Mesendoderm (in vitro differentiated cells): Measurements from ENCODE around the gene FAM135A.

Experiments
- DNase-seq: peaks from one replicate; pipeline ENCODE4 v3.0.0; 2013
- H2AK5ac ChIP-seq: 2 replicates; pipeline ENCODE4 v1.6.1; 2013; ENCODE audit warnings: low read length, inconsistent platforms
- H2BK120ac ChIP-seq: 2 replicates; pipeline ENCODE4 v1.6.1; 2013; ENCODE audit warnings: low read depth, mild to moderate bottlenecking, low read length, moderate library complexity, mixed read lengths
- H2BK15ac ChIP-seq: replicated peaks from 2 replicates; pipeline ENCODE4 v1.6.1; 2013; ENCODE audit warnings: low read depth, mild to moderate bottlenecking, moderate library complexity
- H2BK5ac ChIP-seq: 2 replicates; pipeline ENCODE4 v1.6.1; 2013; ENCODE audit warnings: low read length, inconsistent platforms
- H3K18ac ChIP-seq: 2 replicates; pipeline ENCODE4 v1.6.1; 2013; ENCODE audit warnings: mild to moderate bottlenecking, low read length, mixed read lengths
- H3K23ac ChIP-seq: one replicate; pipeline ENCODE4 v1.6.1; 2013; ENCODE audit warnings: low read length
- H3K27ac ChIP-seq: 2 replicates; pipeline ENCODE4 v1.5.1; 2013; ENCODE audit warnings: low read depth, mild to moderate bottlenecking, inconsistent platforms, low read length, moderate library complexity
- H3K27me3 ChIP-seq: 2 replicates; pipeline ENCODE4 v1.6.1; 2013; ENCODE audit warnings: low read length, control low read depth, mild to moderate bottlenecking, inconsistent platforms; ENCODE audit not compliant: insufficient read depth, poor library complexity
- H3K36me3 ChIP-seq: 2 replicates; pipeline ENCODE4 v1.6.1; 2013; ENCODE audit warnings: low read length, inconsistent platforms; ENCODE audit not compliant: control insufficient read depth, insufficient read depth
- H3K4ac ChIP-seq: one replicate; pipeline ENCODE4 v1.6.1; 2013; ENCODE audit warnings: low read depth, mild to moderate bottlenecking, low read length, moderate library complexity
- H3K4me1 ChIP-seq: 2 replicates; pipeline ENCODE4 v1.6.1; 2013; ENCODE audit warnings: low read depth, low read length, inconsistent platforms; ENCODE audit not compliant: control insufficient read depth
- H3K4me2 ChIP-seq: 2 replicates; pipeline ENCODE4 v1.6.1; 2013; ENCODE audit warnings: low read length
- H3K4me3 ChIP-seq: 2 replicates; pipeline ENCODE4 v1.5.1; 2013; ENCODE audit warnings: mild to moderate bottlenecking, low read length
- H3K56ac ChIP-seq: one replicate; pipeline ENCODE4 v1.6.1; 2013; ENCODE audit warnings: low read length
- H3K79me1 ChIP-seq: 2 replicates; pipeline ENCODE4 v1.6.1; 2013; ENCODE audit warnings: low read length, inconsistent platforms
- H3K79me2 ChIP-seq: 2 replicates; pipeline ENCODE4 v1.6.1; 2013; ENCODE audit warnings: mild to moderate bottlenecking, low read length; ENCODE audit not compliant: control insufficient read depth, insufficient read depth
- H3K9ac ChIP-seq: 2 replicates; pipeline ENCODE4 v1.6.1; 2013; ENCODE audit warnings: low read length, inconsistent platforms
- H4K5ac ChIP-seq: one replicate; pipeline ENCODE4 v1.6.1; 2013; ENCODE audit warnings: low read length
- H4K8ac ChIP-seq: one replicate; pipeline ENCODE4 v1.6.1; 2013; ENCODE audit warnings: low read depth, mild to moderate bottlenecking, control low read depth, low read length, moderate library complexity
- WGBS: extraction: QIAGEN DNeasy Blood & Tissue Kit; methylation state at CpG from one replicate; pipeline ENCODE4 v1.1.7; 2013; ENCODE audit warnings: low lambda C conversion rate, missing lambda C conversion rate; ENCODE audit not compliant: insufficient coverage; ENCODE audit errors: extremely low coverage; 5-methylcytosine and 5-hydroxymethylcytosine counted together

Gene FAM135A

GRCh38 chr6:70537266-70537665, 124.0 kb downstream of the FAM135A start:
- H4K5ac ChIP-seq, result no peak overlapping the region
- no peaks in the 10 kb centered on the region for H3K4me1 ChIP-seq
- H3K4ac ChIP-seq, result no peak overlapping the region
- H3K9ac ChIP-seq, result no peak overlapping the region
- no peak overlapping the region for H3K27ac ChIP-seq
- H3K79me1 ChIP-seq, result no peaks in the 10 kb centered on the region
- H3K23ac ChIP-seq, result no peak overlapping the region
- H3K36me3 ChIP-seq, result no peaks in the 10 kb centered on the region
- H3K79me2 ChIP-seq, result no peaks in the 10 kb centered on the region
- H3K18ac ChIP-seq, result no peak overlapping the region
- H2BK15ac ChIP-seq, result no peak overlapping the region
- no peak overlapping the region for H2BK5ac ChIP-seq
- no peak overlapping the region for H3K56ac ChIP-seq
- DNase-seq, result no peak
- WGBS, result no CpG with 5 or more reads among the region's 1 CpG
- no peak overlapping the region for H3K4me3 ChIP-seq
- no peak overlapping the region for H2AK5ac ChIP-seq
- no peak overlapping the region for H4K8ac ChIP-seq
- H3K4me2 ChIP-seq, result no peak overlapping the region
- H2BK120ac ChIP-seq, result no peak overlapping the region
- no peaks in the 10 kb centered on the region for H3K27me3 ChIP-seq

GRCh38 chr6:70538376-70538775, 125.1 kb downstream of the FAM135A start:
- WGBS, result no CpG with 5 or more reads among the region's 1 CpG
- H3K4me2 ChIP-seq, result no peak overlapping the region
- no peak overlapping the region for H2BK15ac ChIP-seq
- no peak overlapping the region for H3K23ac ChIP-seq
- no peak overlapping the region for H4K5ac ChIP-seq
- no peak overlapping the region for H3K4me3 ChIP-seq
- no peak overlapping the region for H3K56ac ChIP-seq
- H3K4me1 ChIP-seq, result no peaks in the 10 kb centered on the region
- H3K27me3 ChIP-seq, result no peaks in the 10 kb centered on the region
- H3K9ac ChIP-seq, result no peak overlapping the region
- no peaks in the 10 kb centered on the region for H3K79me1 ChIP-seq
- no peak overlapping the region for H3K18ac ChIP-seq
- no peak overlapping the region for H4K8ac ChIP-seq
- H3K36me3 ChIP-seq, result no peaks in the 10 kb centered on the region
- no peak overlapping the region for H2BK120ac ChIP-seq
- no peak overlapping the region for H3K27ac ChIP-seq
- no peaks in the 10 kb centered on the region for H3K79me2 ChIP-seq
- H3K4ac ChIP-seq, result no peak overlapping the region
- no peak overlapping the region for H2BK5ac ChIP-seq
- no peak overlapping the region for H2AK5ac ChIP-seq
- DNase-seq, result no peak

- no peak overlapping the region for H3K4ac ChIP-seq
- no peak overlapping the region for H3K9ac ChIP-seq
- H2BK15ac ChIP-seq, result no peak overlapping the region
- no peak overlapping the region for H3K27ac ChIP-seq
- H2BK120ac ChIP-seq, result no peak overlapping the region
- H3K18ac ChIP-seq, result no peak overlapping the region
- H4K5ac ChIP-seq, result no peak overlapping the region
- H3K79me1 ChIP-seq, result no peaks in the 10 kb centered on the region
- H3K56ac ChIP-seq, result no peak overlapping the region
- no peak overlapping the region for H3K4me2 ChIP-seq
- peak; percentile 35 for DNase-seq
- H2AK5ac ChIP-seq, result no peak overlapping the region
- no peak overlapping the region for H2BK5ac ChIP-seq
- no peak overlapping the region for H3K23ac ChIP-seq
- H4K8ac ChIP-seq, result no peak overlapping the region
- no peaks in the 10 kb centered on the region for H3K79me2 ChIP-seq
- H3K4me1 ChIP-seq, result no peaks in the 10 kb centered on the region
- H3K36me3 ChIP-seq, result no peaks in the 10 kb centered on the region
- no peaks in the 10 kb centered on the region for H3K27me3 ChIP-seq
- H3K4me3 ChIP-seq, result no peak overlapping the region
Measured at GRCh38 chr6:70547313-70547712, 134.0 kb downstream of the FAM135A start.

GRCh38 chr6:70547905-70548304, 134.6 kb downstream of the FAM135A start:
- Histone ChIP-seq H3K9ac (no peak overlapping the region), H3K79me1 (no peaks in the 10 kb centered on the region), H3K27ac (no peak overlapping the region), H3K4me3 (no peak overlapping the region), H3K36me3 (no peaks in the 10 kb centered on the region), H3K27me3 (no peaks in the 10 kb centered on the region), H2BK120ac (no peak overlapping the region), H4K5ac (no peak overlapping the region), H4K8ac (no peak overlapping the region), H3K18ac (no peak overlapping the region), H3K4me2 (no peak overlapping the region), H3K56ac (no peak overlapping the region), H2BK5ac (no peak overlapping the region), H3K4me1 (no peaks in the 10 kb centered on the region), H2AK5ac (no peak overlapping the region), H2BK15ac (no peak overlapping the region), H3K4ac (no peak overlapping the region), H3K79me2 (no peaks in the 10 kb centered on the region), H3K23ac (no peak overlapping the region)
- DNase-seq, result no peak
- WGBS, result no CpG with 5 or more reads among the region's 3 CpGs

GRCh38 chr6:70549327-70549726, 136.0 kb downstream of the FAM135A start:
- Histone ChIP-seq H3K23ac (no peak overlapping the region), H3K4ac (no peak overlapping the region)
- DNase-seq, result no peak

GRCh38 chr6:70551566-70551965, 138.3 kb downstream of the FAM135A start:
- DNase-seq, result peak; percentile 13
- no peak overlapping the region for H3K56ac ChIP-seq
- no peak overlapping the region for H3K4me2 ChIP-seq
- WGBS, result no CpG with 5 or more reads among the region's 1 CpG
- no peak overlapping the region for H3K4me3 ChIP-seq
- H2AK5ac ChIP-seq, result no peak overlapping the region
- no peak overlapping the region for H4K8ac ChIP-seq
- H3K23ac ChIP-seq, result no peak overlapping the region
- no peak overlapping the region for H3K4ac ChIP-seq
- no peaks in the 10 kb centered on the region for H3K36me3 ChIP-seq
- no peaks in the 10 kb centered on the region for H3K79me1 ChIP-seq
- no peaks in the 10 kb centered on the region for H3K79me2 ChIP-seq
- no peak overlapping the region for H3K27ac ChIP-seq
- H3K9ac ChIP-seq, result no peak overlapping the region
- no peak overlapping the region for H4K5ac ChIP-seq
- H2BK5ac ChIP-seq, result no peak overlapping the region
- H3K27me3 ChIP-seq, result no peaks in the 10 kb centered on the region
- no peak overlapping the region for H2BK15ac ChIP-seq
- H3K4me1 ChIP-seq, result no peaks in the 10 kb centered on the region
- H2BK120ac ChIP-seq, result no peak overlapping the region
- no peak overlapping the region for H3K18ac ChIP-seq

More at GRCh38 chr6:70549327-70549726, 136.0 kb downstream of the FAM135A start:
- Histone ChIP-seq H2AK5ac (no peak overlapping the region), H3K4me1 (no peaks in the 10 kb centered on the region), H3K79me2 (no peaks in the 10 kb centered on the region), H3K18ac (no peak overlapping the region), H3K27ac (no peak overlapping the region), H3K9ac (no peak overlapping the region), H3K27me3 (no peaks in the 10 kb centered on the region), H3K56ac (no peak overlapping the region), H3K4me2 (no peak overlapping the region), H3K79me1 (no peaks in the 10 kb centered on the region), H2BK5ac (no peak overlapping the region), H3K36me3 (no peaks in the 10 kb centered on the region), H2BK120ac (no peak overlapping the region), H2BK15ac (no peak overlapping the region), H4K5ac (no peak overlapping the region), H4K8ac (no peak overlapping the region), H3K4me3 (no peak overlapping the region)
